HepG2 (cell line): ENCODE measurements around the gene BHLHA9. TPM values are rescaled to one million over a fixed set of nuclear protein-coding genes. Genes with fewer than 3 reads are reported as not detected.

Experiments used
- ATF4 ChIP-seq, 2 experiments: fragments of 450-650 bp in 1 of 2; sonication (generic) in 1 of 2; formaldehyde crosslinking; IDR thresholded peaks; 2 replicates each; pipeline versions ENCODE4 v1.5.0 to v1.8.0; 2020 to 2022; ENCODE audit warnings: mild to moderate bottlenecking in 1 of 2, missing genetic modification reagents in 1 of 2
- CREBL2 ChIP-seq: sonication (generic); formaldehyde crosslinking; IDR thresholded peaks from 2 replicates; pipeline ENCODE4 v1.8.1; 2023; ENCODE audit warnings: missing genetic modification reagents, mild to moderate bottlenecking, borderline replicate concordance
- CSRNP2 ChIP-seq: sonication (generic); formaldehyde crosslinking; conservative IDR thresholded peaks from 2 replicates; pipeline ENCODE4 v1.8.0; 2022; ENCODE audit warnings: low read depth, missing genetic modification reagents
- CTCF ChIP-seq: sonication (generic); formaldehyde crosslinking; IDR thresholded peaks from 2 replicates; pipeline ENCODE4 v1.5.0; 2020; ENCODE audit warnings: mild to moderate bottlenecking, missing genetic modification reagents, moderate library complexity
- HOXA3 ChIP-seq: sonication (generic); formaldehyde crosslinking; IDR thresholded peaks from 2 replicates; pipeline ENCODE4 v1.5.0; 2020; ENCODE audit warnings: missing genetic modification reagents
- KDM2A ChIP-seq: sonication (generic); formaldehyde crosslinking; IDR thresholded peaks from 2 replicates; pipeline ENCODE4 v1.4.0; 2020; ENCODE audit warnings: low read depth, missing genetic modification reagents, borderline replicate concordance
- MEIS1 ChIP-seq: sonication (generic); formaldehyde crosslinking; IDR thresholded peaks from 2 replicates; pipeline ENCODE4 v1.9.0; 2021; ENCODE audit warnings: mild to moderate bottlenecking, missing genetic modification reagents, moderate library complexity, borderline replicate concordance
- MEIS2 ChIP-seq: sonication (generic); formaldehyde crosslinking; IDR thresholded peaks from 2 replicates; pipeline ENCODE4 v1.9.0; 2021; ENCODE audit warnings: mild to moderate bottlenecking, missing genetic modification reagents
- NFATC3 ChIP-seq: sonication (generic); formaldehyde crosslinking; IDR thresholded peaks from 2 replicates; pipeline ENCODE4 v1.5.1; 2020; ENCODE audit warnings: mild to moderate bottlenecking, missing genetic modification reagents
- RBAK ChIP-seq: sonication (generic); formaldehyde crosslinking; IDR thresholded peaks from 2 replicates; pipeline ENCODE4 v1.5.1; 2020; ENCODE audit warnings: mild to moderate bottlenecking, missing genetic modification reagents
- SMC3 ChIP-seq: IDR thresholded peaks from 2 replicates; pipeline ENCODE4 v1.6.1; 2011; ENCODE audit warnings: low read length, improper control_type of control experiment
- STAG1 ChIP-seq: sonication (generic); formaldehyde crosslinking; IDR thresholded peaks from 2 replicates; pipeline ENCODE4 v1.4.0; 2020; ENCODE audit warnings: missing genetic modification reagents
- STAT6 ChIP-seq: sonication (generic); formaldehyde crosslinking; IDR thresholded peaks from 2 replicates; pipeline ENCODE4 v1.4.0; 2020; ENCODE audit warnings: missing genetic modification reagents, mild to moderate bottlenecking, borderline replicate concordance
- ZNF230 ChIP-seq: sonication (generic); formaldehyde crosslinking; IDR thresholded peaks from 2 replicates; pipeline ENCODE4 v1.4.0; 2020; ENCODE audit warnings: mild to moderate bottlenecking, missing genetic modification reagents
- ZNF276 ChIP-seq: sonication (generic); formaldehyde crosslinking; IDR thresholded peaks from 2 replicates; pipeline ENCODE4 v1.4.0; 2020; ENCODE audit warnings: mild to moderate bottlenecking, low read depth, missing genetic modification reagents
- ZNF496 ChIP-seq: sonication (generic); formaldehyde crosslinking; IDR thresholded peaks from 2 replicates; pipeline ENCODE4 v1.8.1; 2023; ENCODE audit warnings: mild to moderate bottlenecking, moderate library complexity, missing genetic modification reagents; ENCODE audit not compliant: insufficient replicate concordance
- ZNF557 ChIP-seq: sonication (generic); formaldehyde crosslinking; IDR thresholded peaks from 2 replicates; pipeline ENCODE4 v1.4.0; 2020; ENCODE audit warnings: missing genetic modification reagents
- ZNF605 ChIP-seq: sonication (generic); formaldehyde crosslinking; IDR thresholded peaks from 2 replicates; pipeline ENCODE4 v1.8.0; 2022; ENCODE audit warnings: mild to moderate bottlenecking, missing genetic modification reagents
- ZNF615 ChIP-seq: sonication (generic); formaldehyde crosslinking; IDR thresholded peaks from 2 replicates; pipeline ENCODE4 v1.5.0; 2020; ENCODE audit warnings: mild to moderate bottlenecking, missing genetic modification reagents, borderline replicate concordance
- ZNF773 ChIP-seq: sonication (generic); formaldehyde crosslinking; IDR thresholded peaks from 2 replicates; pipeline ENCODE4 v1.4.0; 2020; ENCODE audit warnings: missing genetic modification reagents, borderline replicate concordance
- polyA plus RNA-seq, 8 experiments: library from polyadenylated mRNA; depleted of rRNA in 3 of 8; stranded (reverse) in 7 of 8; unstranded in 1 of 8; fragments of >200 nt; fragmentation: Illumina TruSeq in 4 of 8; extraction: Trizol in 4 of 8; gene quantifications; 2 replicates each; pipeline versions ENCODE4 v1.2.1 to v1.2.3, GENCODE V29; 2011 to 2016; ENCODE audit warnings: low read depth in 4 of 8, missing spikeins in 1 of 8, mixed read lengths in 1 of 8; ENCODE audit not compliant: insufficient read depth in 1 of 8
- total RNA-seq, 5 experiments: library from RNA; depleted of rRNA; stranded (reverse); fragments of >200 nt; fragmentation: Illumina TruSeq; extraction: Trizol; gene quantifications; 2 replicates each; pipeline ENCODE4 v1.2.3, GENCODE V29; 2016; ENCODE audit warnings: low read depth in 1 of 5

BHLHA9 gene
- total and polyA plus RNA-seq, 2 of the 13 experiments (the other 11 are each of a cell fraction or from before 2014, with no cell fraction given), result not detected

GRCh38 chr17:1275962-1276736, 5.9 kb downstream of the BHLHA9 start (continued):
- no peak for TF ChIP-seq ZNF276
- TF ChIP-seq SMC3, result peak; percentile 61
- no peak for TF ChIP-seq ZNF773 (CRISPR knock-in tag)
- TF ChIP-seq ZNF230, result no peak
- TF ChIP-seq MEIS2 (CRISPR knock-in tag), result no peak
- no peak for TF ChIP-seq ZNF605 (CRISPR knock-in tag)
- TF ChIP-seq ATF4 (CRISPR knock-in tag; IDR thresholded peaks at IDR 0.05), result no peak
- TF ChIP-seq NFATC3, result no peak
- no peak for TF ChIP-seq RBAK (CRISPR knock-in tag)
- TF ChIP-seq ZNF615 (CRISPR knock-in tag), result no peak
- no peak for TF ChIP-seq HOXA3 (CRISPR knock-in tag)
- no peak for TF ChIP-seq CREBL2 (CRISPR knock-in tag)
- TF ChIP-seq MEIS1 (CRISPR knock-in tag), result no peak
- TF ChIP-seq ZNF496 (CRISPR knock-in tag), result no peak
- peak; percentile 52; the same call in 1 of the 2 replicates for TF ChIP-seq KDM2A (CRISPR knock-in tag)
- TF ChIP-seq CTCF (CRISPR knock-in tag), result peak; percentile 83
- no peak for TF ChIP-seq STAT6
- no peak for TF ChIP-seq CSRNP2 (CRISPR knock-in tag)
- TF ChIP-seq STAG1 (CRISPR knock-in tag), result peak; percentile 89
- no peak for TF ChIP-seq ZNF557
